ENCODE results near the gene NADK.
"Not testable (repeated sequence)": the region's sequence is repeated elsewhere in the genome, so short reads cannot be mapped to it uniquely, and the experiment has no call there.

The NADK gene

DNA sequence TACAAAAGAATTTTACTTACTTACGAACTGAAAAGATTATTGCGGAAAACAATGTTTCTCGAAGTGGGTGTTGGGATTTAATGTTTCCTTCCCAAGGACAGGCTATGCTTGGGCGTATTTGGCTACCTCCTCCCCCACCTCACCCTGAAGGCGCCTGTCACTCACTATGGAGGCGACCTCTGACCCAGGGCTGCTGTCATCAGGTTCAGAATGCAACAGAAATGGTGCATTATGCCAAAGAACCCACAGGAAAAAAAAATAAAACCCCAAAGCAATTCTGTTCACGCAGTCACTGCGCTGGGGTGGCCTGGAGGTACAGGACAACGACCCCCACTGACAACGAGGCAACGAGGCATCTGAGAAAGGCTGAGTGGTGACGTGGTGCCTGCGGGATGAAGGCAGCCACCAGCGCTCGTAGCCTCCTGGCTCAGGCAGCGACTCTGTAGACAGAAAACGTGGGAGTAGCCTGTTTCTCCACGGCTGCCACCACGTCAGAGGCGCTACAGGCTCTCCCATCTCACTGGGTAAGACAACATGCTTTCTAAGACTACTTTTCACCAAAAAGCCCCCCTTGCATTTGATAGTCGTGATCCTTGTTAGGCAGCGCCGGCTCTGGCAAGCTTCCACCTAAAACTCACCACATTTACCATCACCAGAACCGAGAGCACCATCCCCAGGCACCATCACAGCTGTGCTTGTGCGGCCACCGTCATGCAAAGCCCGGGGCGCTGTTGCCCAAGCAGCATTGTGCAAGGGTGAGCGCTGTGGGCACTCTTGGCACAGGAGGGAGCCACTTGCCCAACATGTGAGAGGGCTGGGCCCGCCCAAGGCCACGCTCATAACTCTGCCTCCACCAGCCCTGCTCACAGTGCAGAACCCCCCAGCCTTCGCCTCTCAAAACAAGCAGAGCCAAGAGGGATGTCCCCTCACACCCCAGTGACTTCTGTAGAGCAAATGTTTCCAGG is 14.3 kb downstream of the NADK start:
- no peak for DNase-seq

DNA sequence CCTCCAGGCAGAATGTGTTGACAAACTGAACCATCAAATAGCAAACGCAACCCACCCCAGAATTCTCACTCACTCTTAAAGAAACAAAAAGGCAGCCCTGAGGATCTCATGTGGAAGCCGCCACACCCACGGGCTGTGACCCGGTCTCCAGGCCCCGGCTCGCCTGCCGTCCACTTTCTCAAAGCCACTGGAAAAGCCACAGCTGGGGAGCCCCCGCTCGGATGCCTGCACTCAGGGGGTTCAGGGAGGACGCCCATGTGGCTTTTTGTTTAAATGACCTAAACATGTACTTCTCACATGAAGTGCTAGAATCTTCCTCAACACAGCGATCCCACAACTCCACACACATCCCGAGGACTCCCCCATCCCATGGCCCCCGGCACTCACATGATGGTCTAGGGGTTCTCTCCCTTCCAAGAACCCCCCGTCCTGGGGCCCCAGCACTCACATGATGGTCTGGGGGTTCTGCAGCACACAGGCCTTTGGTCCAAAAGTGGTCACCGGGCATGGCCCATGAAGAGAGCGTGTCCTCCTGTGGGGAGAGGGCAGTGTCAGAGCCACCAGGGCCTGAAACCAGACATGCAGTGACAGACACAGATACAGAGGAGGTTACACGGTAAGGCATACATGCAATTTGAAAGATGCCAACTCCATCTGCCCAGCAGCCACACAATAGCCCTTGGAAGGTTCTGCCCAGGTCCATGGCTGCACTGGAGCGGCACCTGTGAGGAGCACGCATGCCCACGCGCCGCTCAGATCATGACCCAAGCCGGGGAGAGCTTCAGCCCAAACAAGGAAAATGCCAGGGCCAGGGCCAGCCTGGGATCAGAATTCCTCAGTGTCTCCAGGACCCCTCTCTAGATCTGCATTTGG is 16.5 kb downstream of the NADK start:
- DNase-seq, result no peak

DNA sequence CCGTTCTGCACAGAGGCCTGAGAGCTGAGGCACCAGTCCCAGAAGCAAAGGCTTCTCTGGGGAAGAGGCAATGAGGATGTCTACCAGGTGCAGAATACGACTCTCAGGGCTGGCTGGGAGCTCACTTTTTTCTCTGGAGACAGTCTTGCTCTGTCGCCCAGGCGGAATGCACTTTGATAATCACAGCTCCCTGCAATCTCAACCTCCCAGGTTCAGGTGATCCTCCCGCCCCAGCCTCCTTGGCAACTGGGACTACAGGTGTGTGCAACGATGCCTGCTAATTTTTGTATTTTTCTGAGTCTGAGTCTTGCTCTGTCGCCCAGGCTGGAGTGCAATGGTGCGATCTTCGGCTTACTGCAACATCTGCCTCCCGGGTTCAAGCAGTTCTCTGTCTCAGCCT is 17.6 kb downstream of the NADK start:
- DNase-seq, result no peak

DNA sequence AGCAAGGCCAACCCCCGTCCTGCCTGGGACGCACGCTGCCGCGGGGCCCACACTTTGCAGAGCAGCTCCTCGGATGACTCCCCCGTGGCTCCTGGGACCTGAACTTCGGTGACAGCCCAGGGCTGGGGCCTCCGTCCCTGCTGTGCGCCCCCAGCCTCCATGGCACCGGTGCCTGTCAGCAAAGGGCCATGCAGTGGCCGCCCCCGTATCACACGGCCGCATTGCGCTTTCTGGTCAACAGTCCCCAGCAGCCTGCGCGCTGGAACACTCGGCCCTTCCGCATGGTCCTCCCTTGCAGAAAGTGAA is 18.0 kb downstream of the NADK start:
- no peak for DNase-seq

DNA sequence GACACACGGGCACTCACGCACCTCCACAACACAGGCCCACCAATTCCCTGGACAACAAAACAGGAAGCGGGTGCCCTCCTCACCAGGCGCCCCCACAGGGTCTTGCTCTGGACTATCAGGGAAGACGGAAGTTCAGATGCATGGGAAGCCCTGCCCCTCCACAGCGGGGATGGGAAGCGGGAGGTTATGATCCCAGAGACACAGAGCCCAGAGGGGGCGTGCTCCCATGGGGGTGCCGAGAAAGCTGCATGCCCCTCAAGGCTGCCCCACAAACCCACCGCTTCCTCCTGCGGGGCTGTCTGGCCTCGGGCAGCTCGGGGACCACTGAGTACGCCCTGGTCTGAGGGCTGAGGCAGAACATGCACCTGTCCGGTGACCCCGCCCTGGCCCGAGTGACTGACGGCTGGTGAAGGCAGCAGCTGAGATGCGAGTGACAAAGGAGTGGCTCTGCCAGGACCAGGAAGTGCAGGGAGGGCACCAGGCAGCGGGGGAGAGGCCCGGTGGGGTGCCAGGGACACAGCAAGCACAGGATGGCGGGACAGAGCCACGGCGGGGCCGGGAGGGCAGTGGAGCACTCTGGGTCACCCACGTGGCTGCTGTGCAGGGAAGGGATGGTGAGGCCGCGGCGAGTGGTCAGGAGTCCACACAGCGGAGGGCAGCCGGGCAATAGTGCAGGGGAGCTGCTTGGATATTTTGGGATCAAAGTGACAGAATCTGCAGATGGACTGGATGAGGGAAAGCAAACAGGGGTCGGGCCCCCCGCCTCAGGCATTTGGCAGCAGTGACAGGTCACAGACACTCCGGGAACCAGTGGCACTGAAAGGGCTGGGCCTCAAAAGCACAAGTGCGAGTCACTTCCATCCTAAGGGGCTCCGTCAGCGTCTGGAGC is 18.6 kb downstream of the NADK start:
- DNase-seq, result no peak

DNA sequence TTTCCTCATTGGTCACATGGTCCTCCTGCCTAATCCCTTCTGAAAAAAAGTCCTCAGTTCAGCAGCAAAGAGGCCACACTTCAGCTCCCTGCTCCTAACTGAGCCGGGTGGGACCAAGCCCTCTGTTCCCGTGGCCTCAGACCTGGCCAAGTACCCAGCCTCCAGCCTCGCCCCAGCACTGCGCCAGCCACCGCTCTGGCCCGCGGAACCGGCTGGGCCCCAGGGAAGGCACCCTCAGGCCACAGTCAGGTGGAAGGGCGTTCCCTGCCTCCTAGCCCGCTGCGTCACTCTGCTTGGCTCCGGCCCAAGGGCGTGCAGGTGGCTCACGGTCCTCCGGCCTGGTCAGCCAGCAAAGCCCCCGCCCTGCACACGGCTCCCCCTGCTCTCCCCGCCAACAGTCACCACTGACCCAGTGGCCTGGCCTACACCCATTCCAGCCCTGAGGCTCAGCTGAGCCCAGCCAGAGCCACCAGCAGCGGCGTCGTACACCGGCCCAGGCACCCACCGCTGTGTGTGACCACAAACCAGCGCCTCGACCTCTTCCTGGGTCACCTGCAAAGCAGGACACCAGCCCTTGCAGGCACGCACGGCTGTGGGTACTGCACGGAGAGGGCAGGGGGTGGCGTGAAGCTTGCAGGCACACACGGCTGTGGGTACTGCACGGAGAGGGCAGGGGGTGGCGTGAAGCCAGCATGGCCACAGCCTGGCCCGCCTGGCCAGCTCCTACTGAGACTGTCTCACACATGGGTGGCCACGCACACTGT is 19.4 kb downstream of the NADK start:
- DNase-seq, result no peak

DNA sequence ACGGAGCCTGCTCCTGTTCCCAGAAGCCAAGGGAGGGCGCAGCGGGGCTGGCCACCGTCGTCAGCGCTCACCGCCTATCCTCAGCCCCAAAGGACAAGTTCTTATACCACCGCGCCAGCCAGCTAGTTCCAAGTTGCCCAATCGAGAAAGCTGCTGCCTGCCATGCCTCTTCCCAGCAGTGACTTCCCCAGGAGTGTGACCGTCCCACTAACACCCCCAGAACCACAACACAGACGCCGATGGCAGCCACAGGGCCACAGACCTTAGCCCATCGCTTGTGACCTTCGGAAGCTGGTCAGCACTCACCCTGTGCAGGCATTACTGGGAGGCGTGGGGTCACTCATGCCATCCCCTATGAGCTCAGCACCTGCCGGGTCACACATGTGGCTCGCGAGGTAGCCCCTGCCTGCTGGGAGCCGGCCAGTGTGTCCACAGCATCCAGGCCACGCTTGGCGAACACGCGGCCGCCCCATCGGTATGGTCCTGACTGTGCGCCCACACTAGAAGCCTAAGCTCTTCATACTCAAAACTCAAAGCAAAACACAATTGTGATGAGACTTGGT is 20.1 kb downstream of the NADK start:
- DNase-seq, result no peak

DNA sequence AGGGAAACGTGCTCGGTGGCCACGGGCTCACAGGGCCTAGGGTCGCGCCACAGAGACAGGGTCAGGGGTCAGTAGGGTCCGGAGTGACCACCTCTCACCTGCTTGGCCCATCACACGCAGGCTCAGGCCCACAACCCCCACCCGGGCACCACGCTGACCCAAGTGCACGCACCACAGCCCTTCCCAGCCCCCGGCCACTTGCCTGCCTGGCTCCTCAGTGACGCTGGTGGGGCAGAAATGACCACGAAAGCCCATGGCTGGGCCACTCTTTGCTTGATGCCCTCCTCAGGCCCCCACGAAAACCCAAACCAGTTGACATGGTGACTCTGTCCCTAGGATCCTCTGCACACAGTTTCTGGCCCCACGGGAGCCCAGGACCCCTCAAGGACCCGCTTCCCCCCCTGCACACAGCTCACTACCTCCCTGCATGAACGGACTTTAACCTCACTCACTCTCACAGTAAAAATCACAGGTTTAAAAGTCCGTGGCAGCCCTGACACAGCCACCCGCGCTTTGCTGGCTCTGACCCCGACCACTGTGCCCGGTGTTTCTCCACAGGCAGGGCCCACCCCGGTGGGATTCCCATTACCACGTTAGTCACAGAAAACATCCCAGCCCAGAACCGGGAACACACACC is 20.7 kb downstream of the NADK start:
- DNase-seq, result no peak

DNA sequence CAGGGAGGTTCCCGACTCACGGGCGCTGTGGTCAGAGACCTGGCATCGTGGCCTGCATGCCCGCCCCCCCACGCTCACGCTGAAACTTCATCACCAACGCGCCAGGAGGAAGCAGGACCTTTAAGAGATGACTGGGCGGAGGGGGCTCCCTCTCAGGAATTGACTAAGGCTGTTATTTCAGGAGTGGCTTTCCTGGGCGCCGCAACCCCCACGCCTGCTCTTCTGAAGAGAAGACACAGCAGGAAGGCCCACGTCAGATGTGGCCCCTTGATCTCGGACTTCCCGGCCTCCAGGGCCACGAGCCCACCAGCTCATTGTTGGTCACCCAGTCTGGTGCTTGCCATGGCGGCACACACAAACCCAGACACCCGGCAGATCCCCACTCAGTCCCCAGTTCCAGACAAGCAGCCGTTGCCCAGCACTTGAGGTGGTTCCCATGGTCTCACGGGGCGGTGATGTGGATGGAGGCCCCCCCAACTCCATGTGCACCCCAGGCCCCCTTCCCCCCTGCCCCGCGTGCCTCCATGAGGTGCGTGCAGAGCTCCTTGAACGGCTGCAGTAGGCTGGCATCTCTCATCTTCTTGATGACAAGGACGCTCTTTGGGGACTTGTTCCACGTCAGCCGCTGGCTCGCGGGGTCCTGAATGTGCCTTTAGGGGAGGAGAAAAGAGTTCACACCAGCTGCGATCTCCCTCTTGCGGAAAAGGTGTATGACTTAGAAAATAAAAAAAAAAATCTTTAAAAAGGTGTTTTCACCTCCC is 21.4 kb downstream of the NADK start:
- no peak for DNase-seq

DNA sequence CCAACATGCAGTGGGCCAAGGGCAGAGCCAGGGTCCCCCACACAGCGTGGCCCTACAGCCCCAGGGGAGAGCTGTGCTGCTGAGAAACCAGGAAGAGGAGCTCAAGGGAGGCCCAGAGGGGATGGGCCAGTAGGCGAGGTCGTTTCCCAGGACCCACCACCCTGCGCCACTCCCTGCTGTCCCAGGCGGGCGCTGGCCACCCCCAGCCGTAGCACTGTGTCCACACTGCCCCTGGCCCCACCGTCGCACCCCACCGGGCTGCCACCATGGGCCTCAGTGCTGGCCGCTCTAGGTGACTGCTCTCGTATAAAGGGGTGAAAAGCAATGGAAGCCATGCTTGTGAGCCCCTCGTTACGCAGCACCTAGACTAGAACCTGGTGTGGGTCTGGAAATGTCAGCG is 22.4 kb downstream of the NADK start:
- no peak for DNase-seq

DNA sequence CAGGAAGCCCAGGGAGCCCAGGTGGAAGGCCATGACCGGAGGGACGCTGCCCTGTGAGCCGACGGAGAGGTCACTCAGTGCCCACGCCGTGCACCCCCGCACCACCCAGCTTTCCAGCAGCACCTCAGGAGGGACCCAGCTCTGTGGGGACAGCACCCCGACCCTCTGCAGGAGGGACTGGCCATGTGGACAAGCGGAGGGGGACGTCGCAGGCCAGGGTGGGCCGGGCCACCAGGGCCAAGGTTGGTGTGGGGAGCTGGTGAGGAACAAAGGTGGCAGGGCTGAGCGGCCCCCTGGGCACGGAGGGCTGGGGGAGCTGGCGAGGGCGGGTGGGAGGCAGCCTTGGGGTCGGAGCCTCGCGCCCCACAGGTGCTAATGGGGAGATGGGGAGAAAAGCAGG is 22.8 kb downstream of the NADK start:
- DNase-seq, result no peak

DNA sequence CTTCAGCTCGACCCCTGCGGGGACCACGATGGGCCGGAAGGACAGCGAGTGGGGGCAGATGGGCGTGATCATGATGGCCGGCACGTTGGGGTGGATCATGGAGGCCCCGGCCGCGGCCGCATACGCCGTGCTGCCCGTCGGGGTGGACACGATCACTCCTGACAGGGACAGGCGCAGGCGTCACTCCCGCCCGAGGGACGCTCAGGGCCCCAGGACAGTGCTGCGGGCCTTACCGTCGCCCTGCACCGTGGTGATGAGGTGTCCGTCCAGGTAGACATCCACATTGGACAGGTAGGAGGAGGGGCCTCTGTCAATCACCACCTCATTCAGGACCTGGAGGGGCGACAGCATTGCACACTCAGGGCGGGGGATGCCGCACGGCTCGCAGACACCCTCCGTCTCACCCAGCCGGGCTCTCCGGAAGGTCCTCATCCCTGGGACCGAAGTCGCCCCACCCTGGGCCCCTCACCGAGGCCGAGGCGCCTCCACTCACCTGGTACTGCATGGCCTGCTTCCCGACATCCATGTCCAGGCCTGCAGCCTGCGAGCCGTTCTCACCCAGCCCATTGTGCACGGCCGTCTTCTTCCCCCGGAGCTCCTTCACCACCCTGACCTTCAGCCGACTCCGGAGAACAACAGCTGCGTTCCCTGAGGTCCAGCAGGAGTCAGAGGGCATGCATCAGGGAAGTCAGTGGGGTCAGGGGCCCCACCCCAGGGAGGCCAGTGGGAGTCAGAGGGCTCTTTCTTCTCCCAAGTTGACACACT is 24.0 kb downstream of the NADK start:
- no peak for DNase-seq

DNA sequence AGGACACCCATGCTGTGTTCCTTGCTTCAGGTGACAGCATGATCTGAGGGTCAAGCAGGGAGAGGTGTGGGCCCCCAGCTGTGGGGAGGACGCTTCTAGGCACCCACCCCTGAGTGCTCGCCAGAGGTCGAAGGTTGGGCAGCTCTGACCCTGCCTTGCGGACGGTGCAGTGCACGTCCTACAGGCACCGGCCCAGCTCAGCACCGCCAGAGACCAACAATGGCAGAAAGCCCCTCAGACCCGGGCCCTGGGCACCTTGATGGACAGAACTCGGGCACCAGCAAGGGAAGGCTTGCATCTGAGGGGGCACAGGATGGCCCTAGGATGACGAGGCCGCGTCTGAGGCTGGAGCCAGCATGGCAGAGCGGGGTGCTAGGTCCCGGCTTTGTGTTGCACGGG is 24.7 kb downstream of the NADK start:
- no peak for DNase-seq

DNA sequence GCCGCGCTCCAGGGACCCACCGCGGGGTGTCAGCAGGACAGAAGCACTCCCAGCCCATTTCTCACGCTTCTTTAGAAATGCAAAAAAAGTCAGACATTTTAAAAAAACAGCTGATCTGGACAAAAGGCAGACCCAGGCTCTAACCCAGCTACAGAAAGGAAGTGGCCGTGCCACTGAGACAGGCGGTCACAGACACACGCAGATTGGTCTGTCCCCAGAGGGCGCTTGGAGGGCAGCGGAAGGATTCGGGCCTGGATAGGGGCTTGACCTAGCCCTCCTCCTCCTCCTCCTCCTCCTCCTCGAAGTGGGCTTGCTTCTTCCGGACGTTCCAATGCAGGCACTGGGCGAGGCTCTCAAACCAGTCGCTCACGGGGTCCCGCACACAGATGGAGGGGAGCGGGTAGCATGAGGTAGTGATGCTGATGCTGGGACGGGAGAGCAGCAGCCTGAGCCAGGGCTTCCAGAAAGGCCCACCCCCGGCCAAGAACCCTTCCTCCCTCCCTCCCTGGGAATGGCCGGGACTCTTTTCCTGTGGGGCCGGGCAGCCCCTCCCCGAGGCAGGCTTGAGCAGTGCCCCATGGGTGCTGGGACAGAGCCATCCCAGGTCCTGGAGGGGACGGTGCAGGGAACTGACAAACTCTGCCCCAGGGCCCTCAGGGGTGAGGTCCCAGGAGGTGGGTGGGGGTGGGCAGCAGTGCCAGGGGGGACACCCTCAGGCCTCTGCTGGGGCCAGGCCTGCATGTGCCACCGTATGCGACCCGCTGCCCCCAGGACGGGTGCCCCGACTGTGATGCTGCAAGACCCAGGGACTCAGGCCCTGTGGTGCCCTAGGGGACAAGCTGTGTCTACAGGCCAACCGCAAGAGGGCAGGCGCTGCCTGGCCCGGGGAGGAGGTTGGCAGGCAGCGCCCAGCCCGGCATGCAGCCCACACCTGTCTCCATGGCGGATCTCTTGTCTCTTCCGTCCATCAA is 25.3 kb downstream of the NADK start:
- no peak for DNase-seq

DNA sequence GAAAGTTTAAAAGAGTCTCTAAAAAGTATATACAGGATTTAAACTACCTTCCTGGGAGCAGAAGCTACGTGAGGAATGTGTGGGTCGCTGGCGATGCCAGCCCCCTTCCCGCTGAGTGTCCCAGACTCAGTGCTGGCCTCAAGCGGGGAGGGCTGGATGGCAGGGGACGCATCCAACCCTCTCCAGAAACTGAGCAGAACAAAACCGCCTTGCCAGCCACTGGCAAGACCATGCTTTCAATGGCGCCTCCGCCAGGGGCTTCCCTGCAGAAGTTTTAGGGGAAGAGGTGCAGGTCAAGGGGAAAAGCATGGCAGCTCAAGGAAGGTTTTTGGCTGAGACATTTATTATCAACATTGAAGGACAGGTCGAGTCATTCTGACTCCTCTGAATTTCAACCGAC is 26.1 kb downstream of the NADK start:
- no peak for DNase-seq

DNA sequence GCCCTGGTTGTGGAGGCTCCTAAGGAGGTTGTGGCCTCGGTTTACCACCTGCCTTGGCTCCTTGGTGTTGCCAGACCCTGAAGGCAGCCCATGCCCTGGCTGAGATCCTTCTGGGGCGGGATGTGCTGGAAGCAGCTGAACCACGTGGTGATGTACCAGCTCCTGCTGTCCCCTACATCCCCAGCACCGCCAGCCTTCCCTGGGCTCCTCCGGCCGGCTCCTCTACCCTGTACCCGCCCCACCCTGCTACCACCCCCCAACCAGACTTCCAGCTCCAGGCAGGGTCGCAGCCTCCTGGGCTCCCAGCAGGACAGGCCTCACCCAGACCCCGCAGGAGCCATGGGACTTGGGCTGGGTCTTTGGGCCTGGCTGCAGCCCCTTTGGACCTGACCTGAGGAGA is 28.3 kb downstream of the NADK start:
- not testable (repeated sequence) for DNase-seq

DNA sequence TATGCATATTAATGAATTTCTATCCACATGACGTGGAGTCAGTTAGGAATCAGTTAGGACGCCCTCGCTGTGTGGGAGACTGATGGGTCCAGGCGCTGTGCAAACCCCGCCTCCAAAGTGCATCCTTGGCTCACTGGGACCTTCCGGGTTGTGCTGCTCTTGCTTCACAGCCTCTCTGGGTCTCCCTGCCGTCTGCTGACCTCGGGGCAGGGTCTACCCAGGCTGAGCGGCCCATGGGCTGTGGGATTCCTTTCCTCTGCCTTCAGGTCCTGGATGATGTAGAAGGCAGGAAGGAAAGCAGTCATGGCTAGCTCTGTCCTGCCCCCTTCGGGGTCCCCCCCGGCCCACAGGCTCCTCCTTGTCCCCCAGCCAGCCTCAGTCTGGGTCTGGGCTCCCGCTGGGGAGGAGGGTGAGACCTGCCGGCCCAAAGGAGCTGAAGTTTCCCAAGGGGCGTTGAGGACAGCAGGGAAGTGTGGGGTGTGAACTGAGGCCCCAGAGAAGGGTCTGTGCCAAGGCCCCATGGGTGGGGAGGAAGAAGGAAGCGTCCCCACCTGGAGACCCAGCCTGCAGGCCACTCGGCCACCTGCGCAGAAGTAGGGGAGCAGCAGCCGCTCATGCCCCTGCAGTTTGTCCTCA is 29.5 kb downstream of the NADK start:
- no peak for DNase-seq

DNA sequence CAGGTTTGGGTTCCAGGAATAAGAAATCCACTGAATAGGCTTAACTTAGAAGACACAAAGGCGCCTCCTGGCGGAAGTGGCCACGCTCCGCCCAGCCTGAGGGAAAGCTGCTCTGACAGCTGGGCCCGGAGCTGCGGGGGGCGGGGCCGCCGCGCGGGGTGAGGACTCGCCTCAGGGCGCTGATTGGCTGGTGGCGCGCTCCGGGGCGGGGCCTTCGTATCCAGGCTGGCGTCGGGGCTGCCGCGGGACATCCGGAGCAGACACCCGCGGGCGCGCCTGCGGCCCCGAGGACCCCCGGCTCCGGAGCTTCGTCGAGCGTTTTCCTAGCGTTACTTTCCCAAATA is 31.7 kb downstream of the NADK start:
- DNase-seq, result not testable (repeated sequence)
